Measurements from ENCODE around the gene TUBA1B. TPM values are rescaled to one million over a fixed set of nuclear protein-coding genes. Genes with fewer than 3 reads are reported as not detected.
"Not testable (repeated sequence)": the region's sequence is repeated elsewhere in the genome, so short reads cannot be mapped to it uniquely, and the experiment has no call there.

The TUBA1B gene
- polyA plus RNA-seq, 1 experiment = 3,601 TPM

GRCh38 chr12:49133014-49133413 is 1.8 kb upstream of the TUBA1B start:
- no peak for TF ChIP-seq CTCF (IDR thresholded peaks at IDR 0.05; ENCODE audit: insufficient read depth, low read depth, low read length)
- H3K27me3 ChIP-seq (ENCODE audit: control insufficient read depth, insufficient read depth, low read length) = no peaks in the 10 kb centered on the region
- peak overlapping the region; percentile 23 for H3K4me3 ChIP-seq (ENCODE audit: low read depth, low read length)
- POLR2A ChIA-PET = interaction anchor here (0.7 kb wide), 1 partner anchor 146 kb away, joined by 3 read pairs; no protein-coding TSS in a partner anchor
- peaks cover 11% of the 10 kb centered on the region for H3K36me3 ChIP-seq (ENCODE audit: control insufficient read depth, insufficient read depth, low read length)
- no peak for DNase-seq (ENCODE audit: low read depth)
- CTCF ChIA-PET = interaction anchor here (0.5 to 4.6 kb wide), 3 partner anchors 41 to 103 kb away, joined by 3 to 31 read pairs (median 3); no protein-coding TSS in a partner anchor

DNA sequence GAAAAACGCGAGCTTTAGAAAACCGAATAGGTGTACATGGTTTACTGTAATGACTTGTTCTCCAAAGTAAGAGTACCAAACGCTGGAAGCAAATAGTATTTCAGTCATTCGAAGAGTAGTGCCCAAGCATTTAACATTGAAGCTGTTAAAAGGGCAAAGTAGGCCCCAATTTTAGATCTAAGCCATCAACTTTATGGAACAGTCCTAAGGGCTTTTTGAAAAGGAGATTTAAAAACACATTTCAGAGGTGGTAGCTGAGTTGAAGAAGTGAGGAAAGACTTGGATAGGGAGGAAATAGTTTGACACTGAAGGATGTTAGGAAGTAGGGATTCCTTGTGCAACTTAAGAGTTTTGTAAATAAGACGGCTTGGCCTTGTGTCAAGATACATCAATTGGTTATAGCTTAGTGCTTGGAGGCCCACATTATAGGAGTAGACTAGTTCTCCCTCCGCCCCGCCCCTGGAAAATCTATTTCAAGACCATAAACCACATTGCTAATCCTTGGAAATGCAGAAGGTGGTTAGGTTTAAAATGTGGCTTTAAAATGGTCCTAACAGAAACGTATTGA is 783 bp upstream of the TUBA1B start:
- ChIA-PET CTCF (interaction anchor here (1.5 to 4.6 kb wide), 9 partner anchors 23 to 137 kb away, joined by 3 to 31 read pairs (median 15); no protein-coding TSS in a partner anchor), POLR2A (interaction anchor here (0.6 to 2.6 kb wide), 3 partner anchors 91 to 374 kb away, joined by 8 to 11 read pairs (median 9); no protein-coding TSS in a partner anchor)
- no peaks in the 10 kb centered on the region for H3K27me3 ChIP-seq (ENCODE audit: control insufficient read depth, insufficient read depth, low read length)
- H3K36me3 ChIP-seq (ENCODE audit: control insufficient read depth, insufficient read depth, low read length) = peaks cover 19% of the 10 kb centered on the region
- peak overlapping the region; percentile 39 for H3K4me3 ChIP-seq (ENCODE audit: low read depth, low read length)
- TF ChIP-seq CTCF (IDR thresholded peaks at IDR 0.05; ENCODE audit: insufficient read depth, low read depth, low read length) = no peak
- DNase-seq (ENCODE audit: low read depth) = no peak

GRCh38 chr12:49130151-49131050 is 794 bp downstream of the TUBA1B start:
- TF ChIP-seq CTCF (IDR thresholded peaks at IDR 0.05; ENCODE audit: insufficient read depth, low read depth, low read length) = peak; percentile 96
- CTCF ChIA-PET = interaction anchor here (0.6 to 4.6 kb wide), 45 partner anchors 9 to 350 kb away, joined by 3 to 31 read pairs (median 4); partner anchors contain the start of genes DHH, LMBR1L and TUBA1A
- peak overlapping the region; percentile 100 for H3K4me3 ChIP-seq (ENCODE audit: low read depth, low read length)
- no peaks in the 10 kb centered on the region for H3K27me3 ChIP-seq (ENCODE audit: control insufficient read depth, insufficient read depth, low read length)
- H3K36me3 ChIP-seq (ENCODE audit: control insufficient read depth, insufficient read depth, low read length) = peaks cover 19% of the 10 kb centered on the region
- DNase-seq (ENCODE audit: low read depth) = peak; percentile 70
- POLR2A ChIA-PET = interaction anchor here (0.5 to 2.6 kb wide), 13 partner anchors 20 to 382 kb away, joined by 3 to 24 read pairs (median 5); partner anchors contain the start of genes LMBR1L and TUBA1A

DNA sequence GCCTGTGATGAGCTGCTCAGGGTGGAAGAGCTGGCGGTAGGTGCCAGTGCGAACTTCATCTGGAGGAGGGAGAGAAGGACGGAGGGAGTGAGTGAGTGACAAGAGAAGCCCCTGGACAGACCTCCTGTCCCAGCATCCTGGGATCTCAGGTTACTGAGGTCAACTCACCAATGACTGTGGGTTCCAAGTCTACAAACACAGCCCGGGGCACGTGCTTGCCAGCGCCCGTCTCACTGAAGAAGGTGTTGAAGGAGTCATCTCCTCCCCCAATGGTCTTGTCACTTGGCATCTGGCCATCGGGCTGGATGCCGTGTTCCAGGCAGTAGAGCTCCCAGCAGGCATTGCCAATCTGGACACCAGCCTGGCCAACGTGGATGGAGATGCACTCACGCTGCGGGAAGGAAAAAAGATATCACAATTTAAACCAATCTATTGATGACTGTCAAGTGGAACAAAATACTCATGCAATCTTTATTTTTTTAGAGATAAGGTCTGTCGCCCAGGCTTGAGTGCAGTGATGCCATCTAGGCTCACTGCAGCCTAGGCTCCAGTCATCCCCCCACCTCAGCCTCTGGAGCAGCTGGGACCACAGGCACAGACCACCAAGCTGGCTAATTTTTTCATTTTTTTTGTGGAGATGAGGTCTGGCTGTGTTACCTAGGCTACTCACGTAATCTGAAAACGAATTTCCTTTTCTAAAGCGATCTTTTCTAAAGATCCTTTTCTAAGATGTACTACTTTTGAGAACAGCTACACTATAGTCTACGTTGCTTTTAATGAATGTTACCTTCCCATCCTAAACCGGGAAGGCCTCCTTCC is 1.7 kb downstream of the TUBA1B start:
- DNase-seq (ENCODE audit: low read depth) = no peak
- ChIA-PET CTCF (interaction anchor here (0.6 to 4.6 kb wide), 33 partner anchors 8 to 349 kb away, joined by 3 to 31 read pairs (median 5); partner anchors contain the start of genes DHH, LMBR1L and TUBA1A), POLR2A (interaction anchor here (0.7 to 2.6 kb wide), 3 partner anchors 8 to 103 kb away, joined by 3 to 13 read pairs (median 11); partner anchors contain the start of gene LMBR1L)
- Histone ChIP-seq H3K36me3 (ENCODE audit: control insufficient read depth, insufficient read depth, low read length) (peaks cover 19% of the 10 kb centered on the region), H3K27me3 (ENCODE audit: control insufficient read depth, insufficient read depth, low read length) (no peaks in the 10 kb centered on the region), H3K4me3 (ENCODE audit: low read depth, low read length) (peak overlapping the region; percentile 100)
- TF ChIP-seq CTCF (IDR thresholded peaks at IDR 0.05; ENCODE audit: insufficient read depth, low read depth, low read length) = no peak

DNA sequence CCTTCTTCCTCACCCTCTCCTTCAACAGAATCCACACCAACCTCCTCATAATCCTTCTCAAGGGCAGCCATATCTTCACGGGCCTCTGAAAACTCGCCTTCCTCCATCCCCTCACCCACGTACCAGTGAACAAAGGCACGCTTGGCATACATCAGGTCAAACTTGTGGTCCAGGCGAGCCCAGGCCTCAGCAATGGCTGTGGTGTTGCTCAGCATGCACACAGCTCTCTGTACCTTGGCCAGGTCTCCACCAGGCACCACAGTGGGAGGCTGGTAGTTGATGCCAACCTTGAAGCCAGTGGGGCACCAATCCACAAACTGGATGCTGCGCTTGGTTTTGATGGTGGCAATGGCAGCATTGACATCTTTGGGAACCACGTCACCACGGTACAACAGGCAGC is 3.2 kb downstream of the TUBA1B start:
- H3K27me3 ChIP-seq (ENCODE audit: control insufficient read depth, insufficient read depth, low read length); DNase-seq (ENCODE audit: low read depth); H3K4me3 ChIP-seq (ENCODE audit: low read depth, low read length); POLR2A ChIA-PET: not testable (repeated sequence)
- CTCF ChIA-PET = interaction anchor here (0.9 to 4.3 kb wide), 6 partner anchors 9 to 131 kb away, joined by 3 to 25 read pairs (median 6); partner anchors contain the start of gene LMBR1L
- peaks cover 19% of the 10 kb centered on the region for H3K36me3 ChIP-seq (ENCODE audit: control insufficient read depth, insufficient read depth, low read length)

All from BJ (cell line).